Astrocyte (in vitro differentiated cells and primary cell): Measurements from ENCODE around the gene NAV2. TPM values are rescaled to one million over a fixed set of nuclear protein-coding genes. Genes with fewer than 3 reads are reported as not detected.
A peak's percentile ranks its signal among the peaks of the same experiment; 100 is the strongest.

ENCODE experiments used
- DNase-seq: peaks from one replicate; pipeline ENCODE4 v3.0.0-alpha.2; 2010; ENCODE audit warnings: low read depth
- FAIRE-seq: peaks from 2 replicates; lab custom pipeline; 2011; peaks lifted over from hg19 to GRCh38; lab: Jason Lieb, UNC
- H2AFZ ChIP-seq: 2 replicates; pipeline ENCODE4 v1.6.0; 2012; ENCODE audit warnings: low read depth, low read length, inconsistent platforms
- H3K27ac ChIP-seq: 2 replicates; pipeline ENCODE4 v1.5.1; 2011; ENCODE audit warnings: low read depth, low read length, inconsistent platforms
- H3K27me3 ChIP-seq: 2 replicates; pipeline ENCODE4 v1.6.0; 2011; ENCODE audit warnings: low read length, inconsistent platforms; ENCODE audit not compliant: insufficient read depth
- H3K36me3 ChIP-seq: 2 replicates; pipeline ENCODE4 v1.5.1; 2011; ENCODE audit warnings: low read length, inconsistent platforms; ENCODE audit not compliant: insufficient read depth
- H3K4me1 ChIP-seq: 2 replicates; pipeline ENCODE4 v1.5.1; 2011; ENCODE audit warnings: low read length, inconsistent platforms; ENCODE audit not compliant: insufficient read depth
- H3K4me2 ChIP-seq: 2 replicates; pipeline ENCODE4 v1.6.0; 2012; ENCODE audit warnings: low read length, inconsistent platforms
- H3K4me3 ChIP-seq: 2 replicates; pipeline ENCODE4 v1.5.1; 2011; ENCODE audit warnings: low read depth, mild to moderate bottlenecking, low read length, inconsistent platforms; ENCODE audit not compliant: insufficient read depth
- H3K79me2 ChIP-seq: 2 replicates; pipeline ENCODE4 v1.6.0; 2012; ENCODE audit warnings: mild to moderate bottlenecking, low read length, inconsistent platforms; ENCODE audit not compliant: insufficient read depth
- H3K9ac ChIP-seq: 2 replicates; pipeline ENCODE4 v1.6.0; 2012; ENCODE audit warnings: mild to moderate bottlenecking, low read length, inconsistent platforms
- H3K9me3 ChIP-seq: 2 replicates; pipeline ENCODE4 v1.5.1; 2012; ENCODE audit warnings: low read depth, mild to moderate bottlenecking, low read length, inconsistent platforms; ENCODE audit not compliant: insufficient read depth
- H4K20me1 ChIP-seq: 2 replicates; pipeline ENCODE4 v1.6.0; 2012; ENCODE audit warnings: low read length, inconsistent platforms; ENCODE audit not compliant: insufficient read depth
- H3K27ac Mint-ChIP-seq: one replicate; pipeline ENCODE4 v1.8.0; 2021; ENCODE audit warnings: mild to moderate bottlenecking, mixed read lengths; ENCODE audit not compliant: unreplicated experiment
- H3K27me3 Mint-ChIP-seq: one replicate; pipeline ENCODE4 v1.8.0; 2021; ENCODE audit warnings: low read depth, mixed read lengths; ENCODE audit not compliant: unreplicated experiment
- H3K36me3 Mint-ChIP-seq: one replicate; pipeline ENCODE4 v1.8.0; 2021; ENCODE audit warnings: low read depth, mixed read lengths; ENCODE audit not compliant: unreplicated experiment
- H3K4me1 Mint-ChIP-seq: one replicate; pipeline ENCODE4 v1.8.0; 2021; ENCODE audit warnings: low read depth, mixed read lengths; ENCODE audit not compliant: unreplicated experiment
- H3K4me3 Mint-ChIP-seq: one replicate; pipeline ENCODE4 v1.8.0; 2021; ENCODE audit warnings: mild to moderate bottlenecking, moderate library complexity, mixed read lengths; ENCODE audit not compliant: unreplicated experiment
- H3K9me3 Mint-ChIP-seq: one replicate; pipeline ENCODE4 v1.8.0; 2021; ENCODE audit warnings: mild to moderate bottlenecking, mixed read lengths; ENCODE audit not compliant: unreplicated experiment
- CTCF ChIP-seq: IDR thresholded peaks from 2 replicates; pipeline ENCODE4 v1.5.1; 2011; ENCODE audit warnings: low read depth, mild to moderate bottlenecking, inconsistent platforms, low read length, moderate library complexity; ENCODE audit not compliant: insufficient read depth
- EZH2 ChIP-seq: IDR thresholded peaks from 2 replicates; pipeline ENCODE4 v1.6.1; 2012; ENCODE audit warnings: mild to moderate bottlenecking, low read length, inconsistent platforms; ENCODE audit not compliant: insufficient read depth
- total RNA-seq: library from RNA; stranded (reverse); gene quantifications from 2 replicates; pipeline ENCODE4 v1.2.1, GENCODE V29; 2021

The NAV2 gene
- total RNA-seq, 1 donor from 2014 or later: 20.6 TPM

- peaks cover 7% of the 10 kb centered on the region for H3K36me3 Mint-ChIP-seq
- H3K27me3 ChIP-seq: no peaks in the 10 kb centered on the region
- H2AFZ ChIP-seq: no peak overlapping the region
- DNase-seq: no peak
- peaks cover 13% of the 10 kb centered on the region for H3K4me1 Mint-ChIP-seq
- FAIRE-seq: no peak
- H3K27me3 Mint-ChIP-seq: peaks cover 15% of the 10 kb centered on the region
- H3K9me3 ChIP-seq: no peaks in the 10 kb centered on the region
- H3K4me2 ChIP-seq: no peak overlapping the region
- no peaks in the 10 kb centered on the region for H3K79me2 ChIP-seq
- peak overlapping the region; percentile 70 for H3K27ac Mint-ChIP-seq
- H3K9ac ChIP-seq: no peak overlapping the region
- H3K4me1 ChIP-seq: peaks cover 6% of the 10 kb centered on the region
- no peak overlapping the region for H3K27ac ChIP-seq
- H3K9me3 Mint-ChIP-seq: peaks cover 2% of the 10 kb centered on the region
- no peak overlapping the region for H3K4me3 ChIP-seq
- TF ChIP-seq CTCF (no peak), EZH2 (no peak)
- H3K4me3 Mint-ChIP-seq: no peak overlapping the region
- no peaks in the 10 kb centered on the region for H3K36me3 ChIP-seq
- H4K20me1 ChIP-seq: no peaks in the 10 kb centered on the region
Measured at GRCh38 chr11:20002312-20003216, 289.9 kb downstream of the NAV2 start.

- Mint-ChIP-seq H3K27ac (no peak overlapping the region), H3K36me3 (peaks cover 7% of the 10 kb centered on the region), H3K4me3 (no peak overlapping the region), H3K9me3 (peaks cover 2% of the 10 kb centered on the region), H3K27me3 (peaks cover 9% of the 10 kb centered on the region), H3K4me1 (peaks cover 13% of the 10 kb centered on the region)
- Histone ChIP-seq H3K27me3 (no peaks in the 10 kb centered on the region), H2AFZ (no peak overlapping the region), H3K9me3 (no peaks in the 10 kb centered on the region), H3K9ac (no peak overlapping the region), H3K27ac (no peak overlapping the region), H3K36me3 (no peaks in the 10 kb centered on the region), H3K79me2 (no peaks in the 10 kb centered on the region), H4K20me1 (no peaks in the 10 kb centered on the region), H3K4me2 (no peak overlapping the region), H3K4me3 (no peak overlapping the region), H3K4me1 (peaks cover 6% of the 10 kb centered on the region)
- FAIRE-seq (no peak), DNase-seq (no peak)
- TF ChIP-seq EZH2: no peak
- no peak for TF ChIP-seq CTCF
Measured at GRCh38 chr11:20003351-20003750, 290.7 kb downstream of the NAV2 start.

GRCh38 chr11:20004866-20005265, 292.2 kb downstream of the NAV2 start:
- FAIRE-seq (no peak), DNase-seq (no peak)
- no peak overlapping the region for H3K27ac ChIP-seq
- H3K79me2 ChIP-seq: no peaks in the 10 kb centered on the region
- Mint-ChIP-seq H3K36me3 (peaks cover 4% of the 10 kb centered on the region), H3K9me3 (peaks cover 2% of the 10 kb centered on the region), H3K27ac (no peak overlapping the region), H3K4me3 (no peak overlapping the region), H3K27me3 (peaks cover 5% of the 10 kb centered on the region), H3K4me1 (peaks cover 13% of the 10 kb centered on the region)
- no peaks in the 10 kb centered on the region for H3K36me3 ChIP-seq
- no peak overlapping the region for H3K9ac ChIP-seq
- H3K4me2 ChIP-seq: no peak overlapping the region
- no peaks in the 10 kb centered on the region for H4K20me1 ChIP-seq
- H3K4me1 ChIP-seq: peaks cover 6% of the 10 kb centered on the region
- H3K27me3 ChIP-seq: no peaks in the 10 kb centered on the region
- no peak for TF ChIP-seq EZH2
- no peak overlapping the region for H3K4me3 ChIP-seq
- no peak overlapping the region for H2AFZ ChIP-seq
- H3K9me3 ChIP-seq: no peaks in the 10 kb centered on the region
